ENCODE data around the gene ASTN1.

- no peak for TF ChIP-seq CTCF (IDR thresholded peaks at IDR 0.05)
- TF ChIP-seq POLR2A (IDR thresholded peaks at IDR 0.05; ENCODE audit: low read depth): no peak
These were observed 600 bp downstream of the ASTN1 start for GRCh38 chr1:177163844-177164379.
